Spleen (tissue), 7 donors: Measurements from ENCODE around the gene CALML5.

ENCODE experiments used
- CTCF ChIP-seq, 11 experiments: fragments of 200-600 bp in 7 of 11; fragments of 450-650 bp in 4 of 11; sonication (generic) in 4 of 11; IDR thresholded peaks in 8 of 11; conservative IDR thresholded peaks in 3 of 11; 1 replicate in 7 of 11; 2 replicates in 4 of 11; pipeline versions ENCODE4 v1.4.0 to v1.8.0; 2016 to 2021; ENCODE audit warnings: antibody characterized with exemption in 11 of 11, inconsistent platforms in 4 of 11, mild to moderate bottlenecking in 1 of 11
- POLR2A ChIP-seq, 3 donors: fragments of 450-650 bp; IDR thresholded peaks; one replicate each; pipeline ENCODE4 v1.5.1; 2017; ENCODE audit warnings: antibody characterized with exemption in 3 of 3, mild to moderate bottlenecking in 1 of 3
- donor health status: DM: no; HTN: no; CAD: no; lungs with moderate emphysema.
- donor health status: DM: no; HTN: no; CAD: no.
- donor health status: DM: no; HTN: no; CAD: no.

GRCh38 chr10:5461203-5461588, 38.2 kb downstream of the CALML5 start:
- no peak for TF ChIP-seq CTCF (IDR thresholded peaks at IDR 0.05 in 8 of 11, conservative IDR thresholded peaks at IDR 0.05 in 3 of 11)
- TF ChIP-seq POLR2A (IDR thresholded peaks at IDR 0.05), result no peak
